IPS DF 6.9 (cell line): ENCODE measurements around the gene MTNR1B.

Experiments
- DNase-seq: peaks from one replicate; pipeline ENCODE4 v3.0.0-alpha.2; 2013; ENCODE audit warnings: low read depth, low spot score
- H3K27ac ChIP-seq: one replicate; pipeline ENCODE4 v1.5.1; 2013; ENCODE audit warnings: low read length, control low read depth
- H3K27me3 ChIP-seq: 2 replicates; pipeline ENCODE4 v1.6.1; 2013; ENCODE audit warnings: mild to moderate bottlenecking, low read length; ENCODE audit not compliant: control insufficient read depth, insufficient read depth
- H3K36me3 ChIP-seq: 2 replicates; pipeline ENCODE4 v1.6.1; 2013; ENCODE audit warnings: low read length; ENCODE audit not compliant: control insufficient read depth, insufficient read depth
- H3K4me1 ChIP-seq: 2 replicates; pipeline ENCODE4 v1.6.1; 2013; ENCODE audit warnings: low read length; ENCODE audit not compliant: control insufficient read depth, insufficient read depth
- H3K4me3 ChIP-seq: 2 replicates; pipeline ENCODE4 v1.5.1; 2013; ENCODE audit warnings: mild to moderate bottlenecking, low read length
- H3K9me3 ChIP-seq: 2 replicates; pipeline ENCODE4 v1.6.1; 2013; ENCODE audit warnings: low read length, inconsistent platforms; ENCODE audit not compliant: control insufficient read depth, insufficient read depth
- WGBS: extraction: QIAGEN DNeasy Blood & Tissue Kit; methylation state at CpG from one replicate; pipeline ENCODE4 v1.1.7; 2013; ENCODE audit warnings: mixed read lengths, missing lambda C conversion rate; ENCODE audit not compliant: insufficient read length, insufficient coverage; 5-methylcytosine and 5-hydroxymethylcytosine counted together

MTNR1B gene

GRCh38 chr11:93002380-93002779 is 32.9 kb downstream of the MTNR1B start:
- WGBS, result no CpG with 5 or more reads among the region's 3 CpGs
- DNase-seq, result no peak
- Histone ChIP-seq H3K4me1 (no peaks in the 10 kb centered on the region), H3K9me3 (no peaks in the 10 kb centered on the region), H3K27me3 (no peaks in the 10 kb centered on the region), H3K4me3 (no peak overlapping the region), H3K36me3 (no peaks in the 10 kb centered on the region), H3K27ac (no peak overlapping the region)

GRCh38 chr11:93005239-93005638 is 35.8 kb downstream of the MTNR1B start:
- Histone ChIP-seq H3K27ac (no peak overlapping the region), H3K27me3 (no peaks in the 10 kb centered on the region), H3K9me3 (no peaks in the 10 kb centered on the region), H3K4me1 (peaks cover 2% of the 10 kb centered on the region; the same call in 1 of the 2 replicates), H3K36me3 (no peaks in the 10 kb centered on the region), H3K4me3 (no peak overlapping the region)
- WGBS, result no CpG with 5 or more reads among the region's 1 CpG
- DNase-seq, result no peak

- Histone ChIP-seq H3K9me3 (no peaks in the 10 kb centered on the region), H3K4me1 (peaks cover 2% of the 10 kb centered on the region; the same call in 1 of the 2 replicates), H3K27me3 (no peaks in the 10 kb centered on the region), H3K4me3 (no peak overlapping the region), H3K36me3 (no peaks in the 10 kb centered on the region), H3K27ac (no peak overlapping the region)
- no CpG with 5 or more reads among the region's 1 CpG for WGBS
- no peak for DNase-seq
Observed at GRCh38 chr11:93013646-93014045, 44.2 kb downstream of the MTNR1B start.

- WGBS, result no CpG with 5 or more reads among the region's 1 CpG
Observed at GRCh38 chr11:93016595-93016994, 47.1 kb downstream of the MTNR1B start.

GRCh38 chr11:93017821-93018690 is 48.6 kb downstream of the MTNR1B start:
- Histone ChIP-seq H3K4me1 (no peaks in the 10 kb centered on the region), H3K4me3 (no peak overlapping the region), H3K27ac (no peak overlapping the region), H3K36me3 (no peaks in the 10 kb centered on the region), H3K27me3 (no peaks in the 10 kb centered on the region), H3K9me3 (no peaks in the 10 kb centered on the region)
- DNase-seq, result no peak
- no CpG with 5 or more reads among the region's 9 CpGs for WGBS

More at GRCh38 chr11:93016595-93016994, 47.1 kb downstream of the MTNR1B start:
- Histone ChIP-seq H3K4me3 (no peak overlapping the region), H3K4me1 (no peaks in the 10 kb centered on the region), H3K27me3 (no peaks in the 10 kb centered on the region), H3K27ac (no peak overlapping the region), H3K9me3 (no peaks in the 10 kb centered on the region), H3K36me3 (no peaks in the 10 kb centered on the region)
- no peak for DNase-seq

- H3K27ac ChIP-seq, result no peak overlapping the region
- H3K4me3 ChIP-seq, result no peak overlapping the region
- no peaks in the 10 kb centered on the region for H3K4me1 ChIP-seq
- DNase-seq, result no peak
- no peaks in the 10 kb centered on the region for H3K9me3 ChIP-seq
- WGBS, result no CpG with 5 or more reads among the region's 5 CpGs
- no peaks in the 10 kb centered on the region for H3K27me3 ChIP-seq
- no peaks in the 10 kb centered on the region for H3K36me3 ChIP-seq
Observed at GRCh38 chr11:93020248-93021046, 51.0 kb downstream of the MTNR1B start.

- no peak overlapping the region for H3K4me3 ChIP-seq
- no CpG with 5 or more reads among the region's 1 CpG for WGBS
- H3K4me1 ChIP-seq, result no peaks in the 10 kb centered on the region
- no peak for DNase-seq
- no peak overlapping the region for H3K27ac ChIP-seq
- H3K27me3 ChIP-seq, result no peaks in the 10 kb centered on the region
- no peaks in the 10 kb centered on the region for H3K9me3 ChIP-seq
- no peaks in the 10 kb centered on the region for H3K36me3 ChIP-seq
Observed at GRCh38 chr11:93024369-93024768, 54.9 kb downstream of the MTNR1B start.

- no CpG with 5 or more reads among the region's 3 CpGs for WGBS
- H3K27ac ChIP-seq, result no peak overlapping the region
- no peaks in the 10 kb centered on the region for H3K36me3 ChIP-seq
- H3K4me1 ChIP-seq, result no peaks in the 10 kb centered on the region
- DNase-seq, result no peak
- H3K27me3 ChIP-seq, result no peaks in the 10 kb centered on the region
- no peaks in the 10 kb centered on the region for H3K9me3 ChIP-seq
- no peak overlapping the region for H3K4me3 ChIP-seq
Observed at GRCh38 chr11:93025558-93026255, 56.3 kb downstream of the MTNR1B start.

GRCh38 chr11:93028960-93029522 is 59.6 kb downstream of the MTNR1B start:
- Histone ChIP-seq H3K27ac (no peak overlapping the region), H3K9me3 (no peaks in the 10 kb centered on the region), H3K27me3 (no peaks in the 10 kb centered on the region), H3K4me1 (no peaks in the 10 kb centered on the region), H3K36me3 (no peaks in the 10 kb centered on the region), H3K4me3 (no peak overlapping the region)
- no peak for DNase-seq
- no CpG with 5 or more reads among the region's 6 CpGs for WGBS

- Histone ChIP-seq H3K36me3 (no peaks in the 10 kb centered on the region), H3K4me3 (no peak overlapping the region), H3K27ac (no peak overlapping the region), H3K4me1 (no peaks in the 10 kb centered on the region), H3K27me3 (no peaks in the 10 kb centered on the region), H3K9me3 (no peaks in the 10 kb centered on the region)
- DNase-seq, result no peak
- WGBS, result no CpG with 5 or more reads among the region's 8 CpGs
Observed at GRCh38 chr11:93031386-93031785, 61.9 kb downstream of the MTNR1B start.
